Endodermal cell (in vitro differentiated cells): ENCODE measurements around the gene SRRM4. TPM values are rescaled to one million over a fixed set of nuclear protein-coding genes. Genes with fewer than 3 reads are reported as not detected.

ENCODE experiments used
- DNase-seq: peaks from one replicate; pipeline ENCODE4 v3.0.0-alpha.2; 2017
- H3K27ac ChIP-seq: 2 replicates; pipeline ENCODE4 v1.5.1; 2013; ENCODE audit warnings: mild to moderate bottlenecking, low read depth, low read length, moderate library complexity
- H3K27me3 ChIP-seq: 2 replicates; pipeline ENCODE4 v1.6.1; 2013; ENCODE audit warnings: mild to moderate bottlenecking, low read length, moderate library complexity; ENCODE audit not compliant: insufficient read depth, control insufficient read depth, poor library complexity, severe bottlenecking
- H3K36me3 ChIP-seq: 2 replicates; pipeline ENCODE4 v1.7.0; 2013; ENCODE audit warnings: mild to moderate bottlenecking, low read length, moderate library complexity; ENCODE audit not compliant: control insufficient read depth, insufficient read depth
- H3K4me1 ChIP-seq: one replicate; pipeline ENCODE4 v1.7.0; 2013; ENCODE audit warnings: low read length; ENCODE audit not compliant: control insufficient read depth, insufficient read depth
- H3K4me3 ChIP-seq: 2 replicates; pipeline ENCODE4 v1.5.1; 2013; ENCODE audit warnings: mild to moderate bottlenecking, low read length, moderate library complexity
- H3K9ac ChIP-seq: 2 replicates; pipeline ENCODE4 v1.6.1; 2013; ENCODE audit warnings: mild to moderate bottlenecking, low read length, moderate library complexity; ENCODE audit not compliant: poor library complexity, severe bottlenecking; ENCODE audit errors: extremely low read depth
- H3K9me3 ChIP-seq: 2 replicates; pipeline ENCODE4 v1.6.1; 2013; ENCODE audit warnings: mild to moderate bottlenecking, low read length, moderate library complexity; ENCODE audit not compliant: control insufficient read depth
- H3K27ac Mint-ChIP-seq: 2 replicates; pipeline ENCODE4 v1.8.0; 2020; ENCODE audit warnings: mixed read lengths
- H3K27me3 Mint-ChIP-seq: 2 replicates; pipeline ENCODE4 v1.8.0; 2021; ENCODE audit warnings: mild to moderate bottlenecking, mixed read lengths; ENCODE audit not compliant: insufficient read depth
- H3K36me3 Mint-ChIP-seq: 2 replicates; pipeline ENCODE4 v1.8.0; 2020; ENCODE audit warnings: low read depth, mixed read lengths
- H3K4me1 Mint-ChIP-seq: 2 replicates; pipeline ENCODE4 v1.8.0; 2020; ENCODE audit warnings: mixed read lengths
- H3K4me3 Mint-ChIP-seq: 2 replicates; pipeline ENCODE4 v1.8.0; 2020; ENCODE audit warnings: mild to moderate bottlenecking, moderate library complexity, mixed read lengths
- H3K9me3 Mint-ChIP-seq: 2 replicates; pipeline ENCODE4 v1.8.0; 2020; ENCODE audit warnings: mild to moderate bottlenecking, mixed read lengths
- CTCF ChIP-seq: fragments of 200-600 bp; sonication (generic); conservative IDR thresholded peaks from 2 replicates; pipeline ENCODE4 v1.5.0; 2021; ENCODE audit warnings: antibody characterized with exemption, mild to moderate bottlenecking
- WGBS, 2 experiments: methylation state at CpG; one replicate each; pipeline versions ENCODE4 v1.1.5 to v1.1.7; 2013; ENCODE audit warnings: missing lambda C conversion rate in 2 of 2, mixed read lengths in 1 of 2; ENCODE audit not compliant: insufficient coverage in 1 of 2, insufficient read length in 1 of 2; 5-methylcytosine and 5-hydroxymethylcytosine counted together
- total RNA-seq, 2 donors: library from RNA; stranded (reverse); fragmentation: NEBNext Ultra II Directional in 1 of 2; extraction: Animal tissue kit (Norgen Biotek cat#: 25700) in 1 of 2; gene quantifications; 2 replicates in 1 of 2; 3 replicates in 1 of 2; pipeline ENCODE4 v1.2.1, GENCODE V29; 2021

Gene SRRM4
- total RNA-seq, 2 donors from 2014 or later = 0.44 to 0.71 TPM

GRCh38 chr12:119014368-119014767 lies 33.0 kb downstream of the SRRM4 start:
- no peak for DNase-seq
- no peaks in the 10 kb centered on the region for H3K27me3 Mint-ChIP-seq
- no peaks in the 10 kb centered on the region for H3K27me3 ChIP-seq
- H3K27ac ChIP-seq = no peak overlapping the region
- peaks cover 39% of the 10 kb centered on the region for H3K4me1 Mint-ChIP-seq
- H3K27ac Mint-ChIP-seq = no peak overlapping the region
- no peak overlapping the region for H3K4me3 Mint-ChIP-seq
- H3K36me3 ChIP-seq = no peaks in the 10 kb centered on the region
- H3K36me3 Mint-ChIP-seq = no peaks in the 10 kb centered on the region
- H3K4me1 ChIP-seq = peaks cover 11% of the 10 kb centered on the region
- H3K9me3 Mint-ChIP-seq = peaks cover 1% of the 10 kb centered on the region
- no peak for TF ChIP-seq CTCF
- 100% methylated on average over 1 of the region's 1 CpG; no CpG with 5 or more reads in 1 of the 2 experiments for WGBS, 2 experiments
- H3K9me3 ChIP-seq = peaks cover 5% of the 10 kb centered on the region
- no peak overlapping the region for H3K9ac ChIP-seq
- H3K4me3 ChIP-seq = no peak overlapping the region

DNA sequence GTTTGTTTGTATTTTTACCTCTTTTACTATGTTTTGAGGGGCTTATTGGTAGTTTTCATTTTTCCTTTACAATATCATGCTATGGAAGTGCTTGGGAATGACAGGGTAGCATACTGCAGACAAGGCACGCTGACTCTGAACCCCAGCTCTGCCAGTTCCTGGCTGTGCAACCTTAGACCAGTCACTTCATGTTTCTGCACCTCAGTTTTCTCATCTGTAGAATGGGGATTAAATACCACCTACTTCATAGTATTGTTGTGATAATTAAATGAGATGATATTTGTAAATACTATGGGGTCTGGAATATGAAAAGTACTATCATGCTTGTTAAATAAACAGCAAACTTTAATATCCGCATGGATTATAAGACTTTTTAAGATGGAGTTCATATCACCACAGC lies 35.4 kb downstream of the SRRM4 start:
- no peak for TF ChIP-seq CTCF
- no peaks in the 10 kb centered on the region for H3K36me3 ChIP-seq
- peaks cover 9% of the 10 kb centered on the region for H3K9me3 ChIP-seq
- no peak overlapping the region for H3K9ac ChIP-seq
- H3K27ac ChIP-seq = no peak overlapping the region
- H3K4me3 ChIP-seq = no peak overlapping the region
- Mint-ChIP-seq H3K4me1 (peaks cover 46% of the 10 kb centered on the region), H3K4me3 (no peak overlapping the region), H3K9me3 (peaks cover 1% of the 10 kb centered on the region), H3K27me3 (no peaks in the 10 kb centered on the region), H3K36me3 (no peaks in the 10 kb centered on the region), H3K27ac (no peak overlapping the region)
- H3K27me3 ChIP-seq = no peaks in the 10 kb centered on the region
- H3K4me1 ChIP-seq = peaks cover 14% of the 10 kb centered on the region
- WGBS, 2 experiments = 80 to 86% methylated on average over 2 of the region's 2 CpGs
- no peak for DNase-seq

DNA sequence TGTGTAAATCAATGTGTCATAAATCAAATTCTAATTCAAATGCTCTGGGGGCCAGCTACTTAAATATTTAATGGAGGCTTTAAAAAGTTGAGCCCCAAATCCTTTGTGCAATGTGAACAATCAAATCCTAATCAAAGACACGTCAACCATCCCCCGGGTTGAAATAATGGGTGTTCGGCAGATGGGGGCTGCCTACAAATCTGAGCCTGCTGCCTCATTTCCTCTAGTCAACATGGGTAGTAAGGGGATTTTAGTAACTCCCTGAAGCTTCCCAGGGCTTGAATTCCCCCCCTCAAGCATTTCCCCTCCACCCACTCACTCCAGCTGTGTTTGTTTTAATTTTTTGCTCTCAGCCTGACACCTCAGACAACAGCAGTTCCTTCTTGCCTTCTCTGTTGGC lies 37.8 kb downstream of the SRRM4 start:
- no peak overlapping the region for H3K9ac ChIP-seq
- TF ChIP-seq CTCF = no peak
- WGBS, 2 experiments = 52% methylated on average over 3 of the region's 3 CpGs; no CpG with 5 or more reads in 1 of the 2 experiments
- peaks cover 17% of the 10 kb centered on the region for H3K9me3 ChIP-seq
- H3K27ac ChIP-seq = peak overlapping the region; percentile 45
- H3K4me3 Mint-ChIP-seq = no peak overlapping the region
- no peaks in the 10 kb centered on the region for H3K27me3 Mint-ChIP-seq
- no peaks in the 10 kb centered on the region for H3K36me3 ChIP-seq
- H3K36me3 Mint-ChIP-seq = no peaks in the 10 kb centered on the region
- H3K9me3 Mint-ChIP-seq = peaks cover 1% of the 10 kb centered on the region
- peaks cover 17% of the 10 kb centered on the region for H3K4me1 ChIP-seq
- H3K4me1 Mint-ChIP-seq = peaks cover 31% of the 10 kb centered on the region
- H3K4me3 ChIP-seq = no peak overlapping the region
- H3K27ac Mint-ChIP-seq = no peak overlapping the region
- no peaks in the 10 kb centered on the region for H3K27me3 ChIP-seq
- no peak for DNase-seq
